Myocyte (in vitro differentiated cells): ENCODE measurements around the gene MYO9A. TPM values are rescaled to one million over a fixed set of nuclear protein-coding genes. Genes with fewer than 3 reads are reported as not detected.
"Not testable (repeated sequence)": the region's sequence is repeated elsewhere in the genome, so short reads cannot be mapped to it uniquely, and the experiment has no call there.

Experiments
- DNase-seq: peaks from one replicate; pipeline ENCODE4 v3.0.0-alpha.2; 2012; ENCODE audit warnings: low read depth
- total RNA-seq: library from RNA; depleted of rRNA; stranded (reverse); fragments of >200 nt; gene quantifications from 2 replicates; pipeline ENCODE4 v1.2.3, GENCODE V29; 2014

MYO9A gene
- total RNA-seq, 1 donor from 2014 or later, result 22.1 TPM

DNA sequence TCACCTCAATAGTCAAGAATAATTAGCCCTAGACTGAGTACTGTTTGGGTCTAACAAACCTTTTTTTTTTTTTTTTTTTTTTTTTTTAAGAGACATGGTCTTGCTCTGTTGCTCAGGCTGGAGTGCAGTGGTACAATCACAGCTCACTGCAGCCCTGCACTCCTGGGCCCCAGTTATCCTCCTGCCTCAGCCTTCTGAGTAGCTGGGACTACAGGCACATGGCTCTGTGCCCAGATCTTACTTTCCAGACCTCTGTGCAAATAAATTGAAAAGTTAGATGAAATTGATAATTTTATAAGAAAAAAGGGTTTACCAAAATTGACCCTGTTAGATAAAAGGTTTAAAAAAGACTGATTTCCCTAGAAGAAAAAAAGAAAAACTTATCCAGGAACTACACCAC lies 228.6 kb downstream of the MYO9A start:
- DNase-seq, result no peak

DNA sequence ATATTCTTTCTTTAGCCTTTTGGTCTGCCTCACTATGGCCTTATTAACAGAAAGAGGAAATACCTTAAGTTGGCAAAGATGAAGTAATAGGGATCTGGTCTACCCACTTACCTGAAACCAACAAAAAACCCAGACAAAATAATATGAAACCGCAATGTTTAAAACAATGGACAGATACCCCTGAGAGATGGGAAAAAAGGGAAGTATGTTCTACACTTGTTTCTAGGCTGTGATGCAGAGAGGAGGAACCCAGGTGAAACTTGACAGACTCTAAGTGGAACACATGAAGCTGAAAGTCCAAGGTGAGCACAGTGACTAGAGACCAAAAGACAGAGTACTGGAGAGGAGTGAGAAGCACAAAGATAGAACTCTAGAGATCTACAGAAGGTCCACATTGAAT lies 229.2 kb downstream of the MYO9A start:
- DNase-seq, result no peak

DNA sequence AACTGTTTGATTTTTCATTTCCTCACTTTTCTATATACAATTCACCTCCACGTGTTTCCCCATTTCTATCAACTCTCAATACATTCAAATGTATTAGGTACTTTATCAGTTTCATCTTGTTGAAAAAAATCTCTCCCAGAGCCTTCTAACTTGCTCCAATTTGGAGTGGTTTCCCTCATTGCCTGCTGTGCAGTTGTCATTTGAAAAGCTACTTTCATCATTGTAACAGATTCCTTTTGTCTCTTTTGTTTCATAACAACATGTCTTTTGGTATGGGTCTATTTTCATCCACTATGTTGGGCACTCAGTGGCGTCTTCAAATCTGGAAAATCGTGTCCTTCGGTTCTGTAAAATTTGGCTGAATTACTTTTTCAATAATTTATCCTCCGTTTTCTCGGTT lies 232.6 kb downstream of the MYO9A start:
- no peak for DNase-seq

DNA sequence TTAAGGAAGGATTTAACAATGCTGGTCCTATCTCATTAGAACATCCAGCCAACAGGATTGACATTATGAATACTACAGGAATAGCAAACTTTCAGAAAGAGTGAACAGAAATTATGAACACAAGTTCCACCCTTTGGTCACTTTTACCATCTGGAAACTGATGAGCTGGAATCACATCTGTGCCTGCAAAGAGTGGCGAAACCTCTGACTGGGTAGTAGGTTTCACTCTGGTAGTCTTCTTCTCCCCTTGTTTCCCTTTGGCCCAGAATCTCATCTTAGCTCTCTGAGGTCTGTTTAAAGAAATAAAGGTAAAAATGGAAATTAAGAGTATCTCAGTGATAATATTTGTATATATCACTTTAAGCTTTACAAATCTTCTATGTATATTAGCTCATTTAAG lies 234.5 kb downstream of the MYO9A start:
- DNase-seq, result no peak

DNA sequence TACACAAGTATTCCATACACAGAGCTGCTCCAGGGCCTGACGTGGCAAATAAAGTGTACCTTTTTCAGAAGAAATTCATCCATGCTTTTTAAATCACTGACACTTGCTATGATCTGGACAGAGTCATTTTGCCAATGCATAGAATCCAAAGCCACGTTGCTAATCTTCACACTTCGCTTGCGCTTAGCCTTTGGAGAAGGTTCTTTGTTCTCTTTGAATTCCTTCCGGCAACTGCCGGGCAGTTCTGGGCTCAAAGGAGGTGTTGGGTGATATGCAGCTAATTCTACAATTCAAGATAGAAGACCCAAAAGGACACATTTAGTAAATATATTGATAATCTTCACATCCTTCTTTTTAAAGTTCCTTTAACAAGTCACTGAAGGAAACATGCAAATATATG lies 237.7 kb downstream of the MYO9A start:
- no peak for DNase-seq

DNA sequence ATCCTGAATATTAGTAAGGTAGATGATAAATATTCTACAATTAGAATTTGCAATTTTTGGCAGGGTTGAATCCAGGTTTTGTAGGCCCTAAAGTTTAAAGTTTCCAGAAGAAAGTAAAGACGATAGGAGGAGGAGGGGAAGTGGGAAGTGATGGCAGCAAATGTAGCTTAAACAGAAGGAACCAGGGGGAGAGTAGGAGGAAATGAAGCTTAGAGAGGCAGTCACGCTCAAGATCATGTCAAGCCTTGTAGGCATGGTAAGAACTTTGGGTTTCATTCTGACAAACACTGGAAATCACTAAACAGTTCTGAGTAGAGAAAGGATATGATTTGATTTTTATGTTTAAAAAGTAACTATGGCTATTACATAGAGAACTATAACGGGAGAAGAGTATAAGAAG lies 243.7 kb downstream of the MYO9A start:
- DNase-seq, result no peak

DNA sequence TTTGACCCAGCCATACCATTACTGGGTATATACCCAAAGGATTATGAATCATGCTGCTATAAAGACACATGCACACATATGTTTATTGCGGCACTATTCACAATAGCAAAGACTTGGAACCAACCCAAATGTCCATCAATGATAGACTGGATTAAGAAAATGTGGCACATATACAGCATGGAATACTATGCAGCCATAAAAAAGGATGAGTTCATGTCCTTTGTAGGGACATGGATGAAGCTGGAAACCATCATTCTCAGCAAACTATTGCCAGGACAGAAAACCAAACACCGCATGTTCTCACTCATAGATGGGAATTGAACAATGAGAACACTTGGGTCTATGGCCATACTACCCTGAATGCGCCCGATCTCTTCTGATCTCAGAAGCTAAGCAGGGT lies 259.7 kb downstream of the MYO9A start:
- not testable (repeated sequence) for DNase-seq

DNA sequence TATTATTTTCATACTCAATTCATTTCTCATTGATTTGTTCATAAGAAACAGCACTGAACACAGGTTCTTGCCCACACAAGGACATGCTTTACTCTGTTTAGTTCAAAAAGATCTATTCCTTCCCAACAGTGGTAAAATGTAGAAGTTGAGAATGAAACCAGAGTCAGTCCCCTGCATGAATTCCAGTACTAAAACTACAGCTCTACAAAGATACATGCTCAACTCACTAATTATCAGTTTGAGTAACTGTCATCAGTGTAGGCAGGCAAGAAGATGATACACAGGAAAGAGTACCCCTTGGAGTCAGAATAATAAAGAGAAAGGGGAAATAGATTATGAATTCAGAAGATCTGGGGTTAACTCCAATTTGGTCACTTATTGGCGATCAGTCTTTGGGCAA lies 264.4 kb downstream of the MYO9A start:
- no peak for DNase-seq

DNA sequence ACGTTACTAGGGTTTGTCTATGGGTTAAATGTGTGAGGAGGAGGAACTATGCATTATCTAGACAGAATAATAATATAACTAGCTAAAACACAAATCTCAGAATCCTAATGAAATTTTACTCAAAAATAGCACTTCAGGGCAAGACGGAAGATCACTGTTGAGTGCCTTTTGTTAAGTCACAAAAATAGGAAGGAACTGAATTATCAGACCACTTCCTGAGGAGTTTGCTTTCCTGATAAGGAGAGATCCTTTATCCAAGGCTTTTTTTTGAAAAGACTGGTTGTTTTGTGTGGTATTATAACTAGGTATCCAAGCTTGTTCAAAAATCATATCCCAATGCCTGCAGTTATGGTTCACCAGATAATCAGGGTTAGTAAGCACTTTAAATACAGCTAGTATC lies 273.0 kb downstream of the MYO9A start:
- DNase-seq, result no peak

DNA sequence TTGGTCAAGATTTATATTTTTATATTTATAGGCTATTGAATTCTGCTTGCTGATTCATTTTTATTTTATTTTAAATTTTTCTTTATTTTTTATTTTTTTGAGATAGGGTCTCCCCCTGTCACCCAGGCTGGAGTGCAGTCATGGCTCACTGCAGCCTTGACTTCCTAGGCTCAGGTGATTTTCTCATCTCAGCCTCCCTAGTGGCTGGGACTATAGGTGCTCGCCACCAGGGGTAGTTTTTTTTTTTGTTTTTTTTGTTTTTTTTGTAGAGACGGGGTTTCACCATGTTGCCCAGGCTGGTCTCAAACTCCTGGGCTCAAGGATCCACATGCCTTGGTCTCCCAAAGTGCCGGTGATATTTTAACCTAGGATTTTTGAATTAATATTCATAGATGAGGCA lies 276.4 kb downstream of the MYO9A start:
- no peak for DNase-seq

DNA sequence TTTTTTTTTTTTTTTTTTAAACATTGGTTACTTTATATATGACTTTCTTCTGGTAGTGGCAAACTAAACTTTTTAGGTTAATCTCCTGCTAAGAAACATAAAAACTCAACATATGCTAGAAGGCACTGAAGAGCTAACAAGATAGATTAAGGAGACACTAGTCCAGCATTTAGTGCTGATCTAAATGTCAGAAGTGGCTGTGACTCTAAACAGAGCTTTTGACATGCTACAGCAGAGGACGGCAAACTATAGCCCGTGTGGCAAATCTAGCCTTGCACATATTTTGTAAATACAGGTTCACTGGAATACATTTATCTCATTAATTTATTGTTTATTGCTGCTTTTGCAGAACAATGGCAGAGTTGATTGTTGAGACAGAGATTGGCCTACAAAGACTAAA lies 287.0 kb downstream of the MYO9A start:
- DNase-seq, result no peak

DNA sequence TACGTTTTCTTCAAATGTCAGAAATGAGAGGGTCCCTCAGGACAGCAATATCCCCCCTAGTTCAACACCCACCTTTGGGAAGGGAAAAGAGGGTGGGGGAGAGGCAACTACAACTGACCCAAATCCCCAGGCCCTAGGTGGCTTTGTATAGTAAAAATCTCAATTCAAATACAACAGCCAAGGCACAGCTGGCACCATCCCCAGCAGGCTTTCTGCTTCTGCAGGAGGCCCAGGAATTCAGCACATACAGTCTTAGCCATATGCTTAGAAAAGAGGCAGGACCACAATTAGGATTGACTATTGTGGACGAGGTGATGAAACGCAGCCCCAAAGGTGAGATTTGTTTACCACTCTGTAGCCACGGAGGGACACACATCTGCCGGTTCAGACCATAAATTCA lies 291.8 kb downstream of the MYO9A start:
- DNase-seq, result no peak

DNA sequence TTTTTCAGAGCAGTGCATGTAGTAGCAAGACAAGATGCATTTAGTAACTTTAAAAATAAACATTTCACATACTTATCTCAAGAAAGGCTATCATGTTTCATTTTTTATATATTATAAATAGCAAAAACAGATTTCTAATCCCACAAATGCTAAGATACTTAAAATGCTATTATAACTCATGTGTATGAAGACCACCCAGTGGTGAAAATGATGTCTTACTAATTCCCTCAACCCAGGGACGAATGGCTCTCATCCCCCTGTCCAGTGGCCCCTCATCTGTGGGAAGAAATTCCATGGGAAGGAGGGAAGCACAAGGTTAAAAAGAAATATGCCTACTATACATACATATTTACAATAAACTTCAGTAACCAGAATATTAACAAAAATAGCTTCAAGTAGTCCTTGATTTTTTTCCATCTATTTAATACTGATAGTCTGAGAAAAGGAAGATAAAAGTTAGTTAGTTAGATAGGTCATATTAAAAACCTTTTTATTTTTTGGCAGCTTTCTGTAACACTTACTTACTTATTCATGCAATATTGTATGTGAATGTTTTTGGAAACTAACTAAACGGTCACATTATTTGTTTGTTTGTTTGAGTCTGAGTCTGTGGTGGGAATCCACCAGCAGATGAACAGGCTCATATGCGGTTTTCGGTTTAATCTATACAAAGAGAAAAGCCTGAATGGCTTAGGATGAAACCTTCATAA lies 292.8 kb downstream of the MYO9A start:
- DNase-seq, result no peak

DNA sequence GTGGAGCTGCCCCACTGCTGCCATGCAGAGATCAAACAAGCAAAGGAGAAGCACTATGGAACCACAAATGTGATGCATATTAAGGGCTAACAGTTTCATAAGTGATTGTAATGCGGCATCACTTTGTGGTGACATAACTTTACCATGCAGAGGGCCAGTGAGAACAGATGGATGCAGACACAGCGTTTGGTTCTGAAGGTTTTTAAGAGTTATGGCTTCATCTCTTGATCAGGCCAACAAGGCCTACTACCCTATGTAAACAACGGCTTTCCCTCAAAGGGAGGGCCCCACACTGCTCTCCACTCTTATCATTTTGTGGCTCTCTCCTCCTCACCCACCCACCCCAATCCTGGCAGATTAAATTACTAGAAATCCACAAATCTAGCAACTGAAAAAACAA lies 294.1 kb downstream of the MYO9A start:
- no peak for DNase-seq

DNA sequence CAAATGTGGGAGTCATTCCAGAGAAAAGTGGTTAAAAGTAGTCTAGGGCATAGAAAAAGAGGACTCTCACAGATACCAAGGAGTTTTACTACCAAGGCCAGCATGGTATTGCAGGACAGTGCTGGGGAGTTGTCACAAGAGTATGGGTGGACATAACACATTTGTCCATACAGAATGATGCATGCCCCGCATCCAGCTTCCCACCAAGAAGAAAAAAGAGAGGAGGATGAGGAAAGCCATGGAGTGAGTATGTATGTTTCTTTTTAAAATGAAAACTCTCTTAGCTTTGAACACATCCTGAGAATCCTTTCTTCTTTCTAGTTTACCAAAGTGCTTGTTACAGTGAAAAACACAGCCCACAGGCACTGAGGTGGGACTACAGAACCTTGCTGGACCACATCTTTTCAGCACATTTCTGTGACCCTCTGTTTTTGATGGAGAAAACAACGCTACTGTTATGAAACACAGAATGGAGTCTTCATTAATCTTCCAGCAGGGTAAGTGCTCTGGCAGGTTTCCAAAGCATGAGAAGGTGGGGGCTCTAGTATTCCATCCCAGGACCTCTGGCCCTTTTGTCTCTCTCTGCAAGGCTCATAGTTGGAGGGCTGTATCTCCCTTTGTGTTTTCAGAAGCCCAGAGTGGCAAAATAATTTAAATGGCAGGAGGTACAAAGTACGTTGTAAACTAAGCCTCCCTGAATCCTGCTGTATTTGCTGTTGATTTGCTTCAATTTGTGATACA lies 294.9 kb downstream of the MYO9A start:
- no peak for DNase-seq

DNA sequence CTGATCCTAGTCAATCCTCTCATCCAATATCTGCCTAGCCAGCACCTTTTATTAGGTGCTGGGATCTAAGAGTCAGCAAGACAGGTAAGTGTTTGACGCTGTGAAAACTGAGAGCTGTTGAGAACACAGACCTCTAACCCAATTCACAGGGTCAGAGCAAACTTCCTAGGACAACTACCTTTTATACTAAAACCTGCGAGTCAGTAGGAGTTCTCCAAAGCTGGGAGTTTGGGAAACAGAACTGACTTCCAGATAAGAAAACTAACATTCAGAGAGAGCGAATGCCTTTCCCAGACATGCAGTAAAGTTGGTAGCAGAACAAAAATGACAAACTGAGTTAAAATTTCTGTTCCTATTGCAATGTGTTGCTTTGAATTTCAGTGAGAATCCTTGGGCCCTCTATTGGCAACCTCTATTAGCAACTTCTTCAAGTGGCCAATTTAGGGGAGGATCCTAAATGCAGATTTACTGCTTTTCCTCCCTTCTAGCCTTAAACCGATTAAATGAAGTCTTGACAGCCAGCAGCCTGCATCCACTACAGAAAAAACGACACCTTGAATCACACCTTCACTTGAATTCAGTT lies 296.3 kb downstream of the MYO9A start:
- DNase-seq, result no peak

DNA sequence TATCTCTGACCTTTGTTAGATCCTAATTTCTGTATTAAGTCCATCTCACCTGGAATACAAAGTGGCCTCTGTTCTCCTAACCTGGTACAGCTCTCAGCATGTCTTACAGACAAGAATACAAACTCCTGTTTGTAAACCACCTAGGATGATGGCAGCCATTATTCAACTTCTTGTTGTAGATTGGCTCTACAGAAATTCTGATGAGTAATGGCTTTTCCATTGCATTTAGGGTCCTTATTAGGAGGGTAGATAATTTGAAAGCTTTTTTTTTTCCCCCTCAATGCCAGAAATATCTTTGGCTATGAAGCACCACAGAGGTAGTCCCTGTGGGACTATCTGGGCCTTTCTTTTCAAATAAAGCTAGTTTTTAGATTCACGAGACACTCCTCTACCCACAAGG lies 297.8 kb downstream of the MYO9A start:
- no peak for DNase-seq

DNA sequence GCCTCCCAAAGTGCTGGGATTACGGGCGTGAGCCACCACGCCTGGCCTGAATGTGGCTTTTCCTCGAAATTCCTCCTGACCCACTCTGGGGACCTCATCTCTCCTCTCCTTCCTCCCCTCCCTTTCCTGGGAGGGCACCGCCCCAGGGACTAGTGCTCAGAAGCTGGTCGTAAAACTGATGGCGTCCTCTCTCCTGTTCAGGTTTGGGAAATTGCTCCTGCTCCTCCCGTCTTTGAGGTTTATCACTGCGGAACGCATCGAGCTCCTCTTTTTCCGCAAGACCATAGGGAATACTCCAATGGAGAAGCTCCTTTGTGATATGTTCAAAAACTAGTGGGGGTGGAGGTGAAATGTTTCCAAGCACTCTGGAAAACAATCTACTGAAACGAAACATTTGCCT lies 300.6 kb downstream of the MYO9A start:
- DNase-seq, result no peak

DNA sequence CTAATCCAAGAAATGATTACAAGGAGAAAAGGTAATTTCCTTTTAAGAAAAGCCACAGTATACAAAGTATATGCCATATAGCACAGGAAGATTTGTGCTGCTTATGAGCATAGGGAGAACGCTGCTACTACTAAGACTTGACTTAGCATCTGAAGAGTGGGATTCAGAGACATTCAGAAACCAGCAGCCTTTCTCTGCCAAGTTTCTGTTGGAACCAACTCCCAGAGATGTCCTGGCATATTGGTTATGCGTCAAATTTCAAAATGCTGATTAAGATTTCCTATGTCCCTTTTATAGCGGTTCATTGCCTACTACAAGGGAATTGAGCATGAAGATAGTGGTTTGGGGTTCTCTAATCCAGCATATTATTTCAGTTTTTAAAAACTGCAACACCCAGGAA lies 302.6 kb downstream of the MYO9A start:
- no peak for DNase-seq

DNA sequence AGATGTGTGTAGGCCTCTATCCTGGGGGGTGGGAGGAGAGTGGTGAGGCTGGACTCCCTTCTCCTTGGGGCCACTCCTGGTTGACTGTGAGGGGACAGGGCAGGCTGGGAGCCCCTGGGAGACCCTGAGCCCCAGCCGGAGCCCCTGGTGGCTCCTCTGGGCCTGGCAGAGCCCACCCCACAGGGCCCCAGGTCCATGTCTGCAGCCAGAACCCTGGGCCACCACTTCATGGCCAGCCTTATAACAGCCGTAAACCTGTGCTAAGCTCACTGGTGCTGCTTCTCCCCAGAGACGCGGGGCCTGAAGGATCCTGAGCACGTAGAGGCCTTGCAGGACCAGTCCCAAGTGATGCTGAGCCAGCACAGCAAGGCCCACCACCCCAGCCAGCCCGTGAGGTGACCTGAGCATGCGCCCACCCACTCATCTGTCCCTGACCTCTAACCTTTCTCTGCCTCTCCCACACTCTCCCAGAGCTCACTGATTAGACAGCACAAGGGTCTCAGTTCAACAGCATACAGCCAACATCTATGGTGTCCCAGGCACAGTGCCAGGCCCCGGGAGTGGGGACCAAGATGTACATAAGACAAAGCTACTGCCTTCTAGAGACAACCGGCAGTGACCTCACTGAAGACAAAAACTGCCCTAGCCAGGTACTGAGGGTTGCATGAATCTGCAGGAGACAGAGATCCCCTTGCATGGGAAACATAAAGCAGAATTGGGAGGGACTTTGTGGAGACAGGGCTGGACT lies 304.1 kb downstream of the MYO9A start:
- DNase-seq, result no peak

DNA sequence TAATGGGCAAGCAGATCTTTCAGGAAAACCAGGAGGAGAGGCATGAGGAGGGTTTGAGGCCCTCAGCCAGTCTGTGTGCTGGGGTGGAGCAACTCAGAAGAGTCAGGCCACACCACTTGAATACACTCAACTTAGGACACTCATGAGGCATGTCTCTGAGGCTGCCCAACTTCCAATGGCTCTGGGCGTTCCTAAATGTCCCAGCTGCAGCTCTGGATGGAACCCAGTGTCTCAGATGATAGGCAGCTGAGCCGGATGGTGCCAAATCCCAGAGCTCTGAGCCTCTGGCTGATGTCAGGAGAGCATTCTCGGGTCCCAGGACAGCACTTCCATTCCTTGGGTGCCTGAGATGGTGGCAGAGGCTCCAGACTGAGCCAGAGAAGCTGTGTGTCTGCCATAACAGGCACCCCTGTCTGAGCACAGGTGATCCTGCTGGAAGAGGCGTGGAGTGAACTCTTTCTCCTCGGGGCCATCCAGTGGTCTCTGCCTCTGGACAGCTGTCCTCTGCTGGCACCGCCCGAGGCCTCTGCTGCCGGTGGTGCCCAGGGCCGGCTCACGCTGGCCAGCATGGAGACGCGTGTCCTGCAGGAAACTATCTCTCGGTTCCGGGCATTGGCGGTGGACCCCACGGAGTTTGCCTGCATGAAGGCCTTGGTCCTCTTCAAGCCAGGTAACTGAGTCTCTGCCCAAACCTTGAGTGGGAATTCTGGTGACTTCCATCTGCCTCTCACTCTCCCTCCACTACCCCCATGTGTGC lies 304.8 kb downstream of the MYO9A start:
- DNase-seq, result peak; percentile 55
